ENCODE results near the gene MGAT5B. TPM values are rescaled to one million over a fixed set of nuclear protein-coding genes. Genes with fewer than 3 reads are reported as not detected.

MGAT5B gene
- total and polyA plus RNA-seq, 9 of the 15 experiments (the other 6 are each of a cell fraction or from before 2014, with no cell fraction given) = 0.09 to 0.43 (median 0.18) TPM; not detected in 4

- TF ChIP-seq, protein P1, sequence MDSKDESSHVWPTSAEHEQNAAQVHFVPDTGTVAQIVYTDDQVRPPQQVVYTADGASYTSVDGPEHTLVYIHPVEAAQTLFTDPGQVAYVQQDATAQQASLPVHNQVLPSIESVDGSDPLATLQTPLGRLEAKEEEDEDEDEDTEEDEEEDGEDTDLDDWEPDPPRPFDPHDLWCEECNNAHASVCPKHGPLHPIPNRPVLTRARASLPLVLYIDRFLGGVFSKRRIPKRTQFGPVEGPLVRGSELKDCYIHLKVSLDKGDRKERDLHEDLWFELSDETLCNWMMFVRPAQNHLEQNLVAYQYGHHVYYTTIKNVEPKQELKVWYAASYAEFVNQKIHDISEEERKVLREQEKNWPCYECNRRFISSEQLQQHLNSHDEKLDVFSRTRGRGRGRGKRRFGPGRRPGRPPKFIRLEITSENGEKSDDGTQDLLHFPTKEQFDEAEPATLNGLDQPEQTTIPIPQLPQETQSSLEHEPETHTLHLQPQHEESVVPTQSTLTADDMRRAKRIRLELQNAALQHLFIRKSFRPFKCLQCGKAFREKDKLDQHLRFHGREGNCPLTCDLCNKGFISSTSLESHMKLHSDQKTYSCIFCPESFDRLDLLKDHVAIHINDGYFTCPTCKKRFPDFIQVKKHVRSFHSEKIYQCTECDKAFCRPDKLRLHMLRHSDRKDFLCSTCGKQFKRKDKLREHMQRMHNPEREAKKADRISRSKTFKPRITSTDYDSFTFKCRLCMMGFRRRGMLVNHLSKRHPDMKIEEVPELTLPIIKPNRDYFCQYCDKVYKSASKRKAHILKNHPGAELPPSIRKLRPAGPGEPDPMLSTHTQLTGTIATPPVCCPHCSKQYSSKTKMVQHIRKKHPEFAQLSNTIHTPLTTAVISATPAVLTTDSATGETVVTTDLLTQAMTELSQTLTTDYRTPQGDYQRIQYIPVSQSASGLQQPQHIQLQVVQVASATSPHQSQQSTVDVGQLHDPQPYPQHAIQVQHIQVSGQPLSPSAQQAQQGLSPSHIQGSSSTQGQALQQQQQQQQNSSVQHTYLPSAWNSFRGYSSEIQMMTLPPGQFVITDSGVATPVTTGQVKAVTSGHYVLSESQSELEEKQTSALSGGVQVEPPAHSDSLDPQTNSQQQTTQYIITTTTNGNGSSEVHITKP (IDR thresholded peaks at IDR 0.05; ENCODE audit: partially characterized antibody) = no peak
- TF ChIP-seq ZNF408 (CRISPR knock-in tag; IDR thresholded peaks at IDR 0.05; ENCODE audit: low read depth) (no peak), E2F1 (CRISPR knock-in tag; IDR thresholded peaks at IDR 0.05) (no peak), TEAD4 (IDR thresholded peaks at IDR 0.05; ENCODE audit: low read length) (no peak), TEAD4 (CRISPR knock-in tag; IDR thresholded peaks at IDR 0.05; ENCODE audit: borderline replicate concordance) (no peak)
These were observed 80.6 kb downstream of the MGAT5B start (continued) for GRCh38 chr17:76948726-76949342.
